Spleen (tissue), 7 donors: ENCODE measurements around the gene TENM4.

Experiments used
- CTCF ChIP-seq, 11 experiments: fragments of 200-600 bp in 7 of 11; fragments of 450-650 bp in 4 of 11; sonication (generic) in 4 of 11; IDR thresholded peaks in 8 of 11; conservative IDR thresholded peaks in 3 of 11; 1 replicate in 7 of 11; 2 replicates in 4 of 11; pipeline versions ENCODE4 v1.4.0 to v1.8.0; 2016 to 2021; ENCODE audit warnings: antibody characterized with exemption in 11 of 11, inconsistent platforms in 4 of 11, mild to moderate bottlenecking in 1 of 11
- POLR2A ChIP-seq, 3 donors: fragments of 450-650 bp; IDR thresholded peaks; one replicate each; pipeline ENCODE4 v1.5.1; 2017; ENCODE audit warnings: antibody characterized with exemption in 3 of 3, mild to moderate bottlenecking in 1 of 3
- POLR2AphosphoS5 ChIP-seq, 3 donors: sonication (generic); formaldehyde crosslinking; IDR thresholded peaks; one replicate each; pipeline ENCODE4 v1.5.1; 2017; ENCODE audit warnings: antibody characterized with exemption in 3 of 3
- donor health status: DM: no; HTN: no; CAD: no; lungs with moderate emphysema.
- donor health status: DM: no; HTN: no; CAD: no.
- donor health status: DM: no; HTN: no; CAD: no.

GRCh38 chr11:78927511-78927910, 513.3 kb downstream of the TENM4 start:
- no peak for TF ChIP-seq POLR2AphosphoS5 (IDR thresholded peaks at IDR 0.05)
- no peak for TF ChIP-seq CTCF (IDR thresholded peaks at IDR 0.05 in 8 of 11, conservative IDR thresholded peaks at IDR 0.05 in 3 of 11)
- no peak for TF ChIP-seq POLR2A (IDR thresholded peaks at IDR 0.05)
